Fibroblast of villous mesenchyme (primary cell): ENCODE results near the gene RUVBL1. TPM values are rescaled to one million over a fixed set of nuclear protein-coding genes. Genes with fewer than 3 reads are reported as not detected.

Experiments
- DNase-seq: peaks from one replicate; pipeline ENCODE4 v3.0.0-alpha.2; 2010; ENCODE audit warnings: low read depth
- H3K4me3 ChIP-seq: 2 replicates; pipeline ENCODE4 v1.5.1; 2011; ENCODE audit warnings: low read depth, mild to moderate bottlenecking, low read length
- total RNA-seq: library from RNA; depleted of rRNA; stranded (reverse); fragments of >200 nt; gene quantifications from 2 replicates; pipeline ENCODE4 v1.2.3, GENCODE V29; 2012
- TF ChIP-seq, protein P1 (sequence below): IDR thresholded peaks from 2 replicates; pipeline ENCODE4 v1.5.1; 2012; ENCODE audit warnings: low read depth, mild to moderate bottlenecking, low read length; ENCODE audit not compliant: insufficient read depth

RUVBL1 gene
- total RNA-seq, 1 donor = 83.8 TPM

DNA sequence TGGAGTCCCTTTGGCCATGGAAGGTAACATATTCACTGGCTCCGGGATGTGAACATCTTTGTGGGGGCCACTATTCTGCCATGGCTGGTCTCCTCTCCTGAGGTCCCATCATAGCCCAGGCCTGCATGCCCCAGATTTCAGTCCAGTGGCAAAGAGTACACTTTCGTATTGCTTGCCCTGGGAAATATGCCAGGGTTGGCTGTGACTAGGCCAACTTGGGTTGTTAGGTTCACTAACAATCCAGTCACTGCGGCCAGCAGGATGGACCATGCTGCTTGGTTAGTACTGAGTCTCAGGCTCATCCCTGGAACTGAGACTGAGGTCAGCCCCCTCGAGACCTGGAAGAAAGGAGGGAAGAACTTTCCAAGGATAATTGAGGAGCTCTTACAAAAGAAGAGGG is 19.9 kb upstream of the RUVBL1 start:
- no peak for DNase-seq
- no peak overlapping the region for H3K4me3 ChIP-seq
- TF ChIP-seq, protein P1, sequence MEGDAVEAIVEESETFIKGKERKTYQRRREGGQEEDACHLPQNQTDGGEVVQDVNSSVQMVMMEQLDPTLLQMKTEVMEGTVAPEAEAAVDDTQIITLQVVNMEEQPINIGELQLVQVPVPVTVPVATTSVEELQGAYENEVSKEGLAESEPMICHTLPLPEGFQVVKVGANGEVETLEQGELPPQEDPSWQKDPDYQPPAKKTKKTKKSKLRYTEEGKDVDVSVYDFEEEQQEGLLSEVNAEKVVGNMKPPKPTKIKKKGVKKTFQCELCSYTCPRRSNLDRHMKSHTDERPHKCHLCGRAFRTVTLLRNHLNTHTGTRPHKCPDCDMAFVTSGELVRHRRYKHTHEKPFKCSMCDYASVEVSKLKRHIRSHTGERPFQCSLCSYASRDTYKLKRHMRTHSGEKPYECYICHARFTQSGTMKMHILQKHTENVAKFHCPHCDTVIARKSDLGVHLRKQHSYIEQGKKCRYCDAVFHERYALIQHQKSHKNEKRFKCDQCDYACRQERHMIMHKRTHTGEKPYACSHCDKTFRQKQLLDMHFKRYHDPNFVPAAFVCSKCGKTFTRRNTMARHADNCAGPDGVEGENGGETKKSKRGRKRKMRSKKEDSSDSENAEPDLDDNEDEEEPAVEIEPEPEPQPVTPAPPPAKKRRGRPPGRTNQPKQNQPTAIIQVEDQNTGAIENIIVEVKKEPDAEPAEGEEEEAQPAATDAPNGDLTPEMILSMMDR = no peak

DNA sequence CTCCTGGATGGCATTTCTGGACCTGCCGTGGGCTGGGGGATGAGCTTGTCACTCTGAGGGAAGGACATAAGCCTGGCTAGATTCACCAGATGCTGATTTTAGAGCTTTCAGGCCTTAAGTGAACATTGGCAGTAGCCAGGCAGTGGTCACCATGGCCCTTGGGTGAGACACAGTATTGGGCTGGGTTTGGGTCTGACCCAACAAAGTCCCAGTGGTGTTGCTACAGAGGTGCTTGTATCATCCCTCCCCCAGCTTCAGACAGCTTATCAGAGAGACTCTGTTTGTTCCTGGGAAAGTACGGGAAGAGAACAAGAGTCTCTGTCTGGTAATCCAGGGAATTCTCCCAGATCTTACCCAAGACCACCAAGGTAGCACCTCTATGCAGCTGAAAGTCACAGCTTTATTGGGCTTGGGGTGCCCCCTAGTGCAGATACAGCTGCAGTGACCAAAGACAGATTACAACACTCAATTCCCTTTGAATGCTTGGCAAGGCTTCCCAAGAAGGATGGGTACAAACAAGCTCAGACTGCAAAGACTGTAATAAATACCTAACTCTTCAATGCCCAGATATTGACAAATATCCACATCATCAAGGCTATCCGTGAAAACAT is 9.8 kb upstream of the RUVBL1 start:
- TF ChIP-seq, protein P1 = peak; percentile 84
- peak; percentile 81 for DNase-seq
- H3K4me3 ChIP-seq = no peak overlapping the region

DNA sequence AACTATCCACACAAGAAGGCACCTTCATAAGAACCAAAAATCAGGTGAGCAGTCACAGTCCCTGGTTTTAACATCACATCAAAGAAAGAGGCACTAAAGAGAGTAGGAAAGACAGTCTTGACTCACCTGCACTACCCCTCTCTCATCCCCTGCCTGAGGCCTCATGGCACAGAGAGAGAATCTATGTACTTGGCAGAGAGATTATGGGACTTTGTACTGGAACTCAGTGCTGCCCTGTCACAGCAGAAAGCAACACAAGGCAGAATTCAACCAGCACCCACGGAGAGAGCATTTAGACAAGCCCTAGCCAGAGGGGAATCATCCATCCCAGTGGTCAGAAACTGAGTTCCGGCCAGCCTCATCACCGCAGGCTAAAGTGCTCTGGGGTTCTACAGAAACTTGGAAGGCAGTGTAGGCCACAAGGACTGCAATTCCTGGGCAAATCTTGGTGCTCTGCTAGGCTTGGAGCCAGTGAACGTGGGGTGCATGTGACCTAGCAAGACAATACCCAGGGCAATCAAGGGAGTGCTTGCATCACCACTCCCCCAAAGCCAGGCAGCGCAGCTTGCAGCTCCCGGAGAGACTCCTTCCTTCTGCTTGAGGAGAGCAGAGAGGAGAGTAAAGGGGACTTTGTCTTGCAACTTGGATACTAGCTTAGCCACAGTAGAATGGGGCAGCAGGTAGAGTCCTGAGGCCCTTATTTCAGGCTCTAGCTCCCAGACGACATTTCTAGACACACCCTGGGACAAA is 8.5 kb upstream of the RUVBL1 start:
- DNase-seq = no peak
- TF ChIP-seq, protein P1 = no peak
- H3K4me3 ChIP-seq = no peak overlapping the region

DNA sequence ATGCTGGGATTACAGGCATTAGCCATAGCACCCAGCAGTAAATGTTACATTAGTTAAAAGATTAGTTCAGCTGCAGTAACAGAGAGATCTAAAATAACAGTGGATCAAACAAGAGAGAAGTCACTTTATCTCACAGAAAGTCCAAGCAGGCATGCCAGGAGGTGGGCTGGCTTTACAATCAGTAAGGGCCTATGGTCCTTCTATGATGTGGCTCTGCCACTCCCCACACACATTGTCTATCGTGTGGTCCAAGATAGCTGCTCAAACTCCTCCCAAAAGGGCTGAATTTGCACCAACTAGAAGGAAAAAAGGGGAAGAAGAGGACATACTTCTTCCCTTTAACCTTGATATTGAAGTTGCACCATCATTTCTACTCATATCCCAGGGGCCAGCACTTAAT is 4.6 kb upstream of the RUVBL1 start:
- H3K4me3 ChIP-seq = no peak overlapping the region
- TF ChIP-seq, protein P1 = no peak

DNA sequence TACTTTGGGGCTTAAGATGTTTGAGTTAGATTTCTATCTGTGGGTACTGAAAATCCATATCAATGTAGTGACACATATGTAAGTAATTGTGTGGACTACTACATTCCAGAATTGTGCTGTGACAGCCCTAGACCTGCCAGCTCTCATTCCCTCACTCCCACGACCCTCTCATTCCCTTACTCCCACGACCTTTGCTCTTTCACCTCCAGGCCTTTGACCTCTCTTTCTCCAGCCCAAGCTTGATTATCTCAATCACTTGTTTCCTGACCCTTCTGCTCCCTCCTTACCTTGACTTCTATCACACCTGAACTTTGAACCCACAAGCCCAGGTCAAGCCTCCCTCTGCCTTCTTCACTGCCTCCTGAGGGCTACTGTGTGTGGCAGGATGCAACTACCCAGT is 3.6 kb upstream of the RUVBL1 start:
- no peak for DNase-seq
- no peak overlapping the region for H3K4me3 ChIP-seq
- TF ChIP-seq, protein P1 = no peak

More for the DNA sequence above, 4.6 kb upstream of the RUVBL1 start:
- no peak for DNase-seq

DNA sequence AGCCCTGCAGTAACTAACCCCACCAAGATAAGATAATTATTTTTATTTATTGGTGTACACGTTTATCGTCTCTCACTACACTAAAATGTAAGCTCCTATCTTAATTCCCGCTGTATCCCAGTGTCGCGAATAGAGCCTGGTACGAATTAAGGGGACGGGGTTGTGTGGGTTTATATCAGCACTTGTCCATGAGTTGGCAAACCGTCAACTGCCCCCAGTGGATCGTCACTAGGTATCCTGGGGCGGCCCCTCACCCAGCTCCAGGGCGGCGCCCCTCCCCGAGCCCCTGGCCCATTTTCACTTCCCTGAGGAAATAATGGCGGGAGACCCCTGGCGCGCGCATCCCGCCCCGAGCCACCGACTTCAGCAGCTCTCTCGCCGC is 465 bp downstream of the RUVBL1 start:
- peak; percentile 6 for DNase-seq
- TF ChIP-seq, protein P1 = no peak

More for the DNA sequence above, 465 bp downstream of the RUVBL1 start:
- H3K4me3 ChIP-seq = peak overlapping the region; percentile 95
